ENCODE data around the gene MAJIN.

GRCh38 chr11:65021003-65021402 is 49.1 kb upstream of the MAJIN start:
- TF ChIP-seq CTCF (tag by site-specific recombination; IDR thresholded peaks at IDR 0.05) (no peak), ZNF621 (tag by site-specific recombination; IDR thresholded peaks at IDR 0.05) (no peak), BCL6B (tag by site-specific recombination; IDR thresholded peaks at IDR 0.05) (no peak), REST (tag by site-specific recombination; IDR thresholded peaks at IDR 0.05) (no peak), ZNF639 (tag by site-specific recombination; IDR thresholded peaks at IDR 0.05) (no peak), SP7 (tag by site-specific recombination; IDR thresholded peaks at IDR 0.05) (no peak), ZNF184 (tag by site-specific recombination; IDR thresholded peaks at IDR 0.05) (no peak), ZNF404 (tag by site-specific recombination; IDR thresholded peaks at IDR 0.05) (no peak), ZNF561 (tag by site-specific recombination; IDR thresholded peaks at IDR 0.05; ENCODE audit: borderline replicate concordance) (no peak), BCL11A (tag by site-specific recombination; IDR thresholded peaks at IDR 0.05; ENCODE audit: low read depth) (no peak), ZBTB26 (tag by site-specific recombination; optimal IDR thresholded peaks at IDR 0.05) (no peak)

Measured in HEK293 (cell line).